Iris pigment epithelial cell (primary cell): Measurements from ENCODE around the gene FAM114A2.
"Not testable (repeated sequence)": the region's sequence is repeated elsewhere in the genome, so short reads cannot be mapped to it uniquely, and the experiment has no call there.

Source experiments
- DNase-seq: peaks from one replicate; pipeline ENCODE4 v3.0.0-alpha.2; 2011; ENCODE audit warnings: low read depth

FAM114A2 gene

DNA sequence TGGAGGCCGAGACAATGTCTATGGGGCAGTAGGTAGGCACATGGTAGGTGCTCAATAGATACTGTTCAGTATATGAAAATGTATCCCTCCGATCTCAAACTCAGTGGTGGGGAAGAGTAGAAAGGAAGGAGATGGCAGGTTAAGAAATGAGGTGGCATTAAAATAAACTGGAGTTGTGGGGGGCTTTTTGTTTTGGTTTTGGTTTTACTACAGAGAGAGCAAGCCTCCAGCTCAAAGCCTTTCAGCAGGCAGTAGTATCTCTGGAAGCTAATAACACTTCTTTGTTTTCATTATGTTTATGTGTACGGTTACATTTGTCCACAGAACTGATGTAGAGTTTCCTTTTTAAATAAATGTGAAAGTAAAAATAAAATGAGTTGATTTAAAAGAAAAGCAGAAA is 8.6 kb upstream of the FAM114A2 start:
- no peak for DNase-seq

DNA sequence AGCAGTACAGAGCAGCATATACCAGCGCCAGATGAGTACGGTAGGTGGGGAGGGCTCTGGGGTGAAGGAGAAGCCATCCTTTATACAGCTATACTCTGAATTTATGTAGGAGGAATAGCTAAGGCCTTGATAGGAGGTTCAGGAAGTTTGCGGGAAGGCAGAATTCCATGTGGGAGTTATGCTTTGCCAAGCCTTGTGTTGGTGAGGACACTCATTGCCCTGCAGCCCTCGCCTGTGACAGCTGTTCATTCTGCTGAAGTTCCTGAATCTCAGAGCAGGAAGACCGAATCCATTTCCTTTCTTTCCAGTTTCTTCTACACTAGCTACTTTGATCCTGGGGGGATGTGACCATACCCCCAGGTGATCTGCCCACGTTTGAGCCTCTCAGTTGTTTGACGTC is 7.8 kb upstream of the FAM114A2 start:
- DNase-seq: no peak

DNA sequence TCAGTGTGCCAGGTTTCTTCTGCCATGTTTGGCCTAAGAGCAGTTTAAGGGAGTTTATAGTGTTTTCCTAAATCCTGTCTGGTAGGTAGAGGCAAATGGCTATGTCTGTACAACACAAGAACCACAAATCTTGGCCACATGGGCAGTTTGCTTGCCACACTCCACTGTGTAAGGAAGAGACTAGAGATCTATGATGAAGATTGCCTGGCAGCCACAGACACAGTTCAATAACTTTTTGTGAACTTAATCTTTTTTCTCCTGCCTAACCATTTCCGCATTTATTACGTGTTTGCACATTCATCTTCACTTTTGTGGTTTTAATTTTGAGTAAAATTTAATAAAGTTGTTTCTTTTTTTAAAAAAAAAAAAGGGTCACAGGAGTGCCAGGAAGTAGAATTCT is 5.9 kb upstream of the FAM114A2 start:
- DNase-seq: no peak

DNA sequence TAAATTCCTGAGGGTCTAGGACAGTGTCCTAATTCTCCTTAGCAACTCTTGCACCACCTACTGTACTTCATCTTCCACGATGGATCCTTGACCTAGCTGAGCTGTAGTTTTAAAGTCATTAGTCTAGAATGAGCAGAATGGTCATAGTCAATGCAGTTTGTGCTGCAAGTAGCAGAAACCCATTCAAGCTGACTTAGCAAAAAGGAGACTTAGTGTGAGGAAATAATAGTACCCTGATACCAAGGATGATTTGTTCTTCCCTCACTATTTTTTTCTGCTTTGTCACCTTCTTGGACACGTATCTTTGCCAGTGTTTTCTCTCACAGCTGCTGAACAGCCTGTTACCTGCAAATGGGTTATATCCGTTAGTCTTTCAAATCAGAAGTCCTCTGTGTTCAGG is 5.4 kb upstream of the FAM114A2 start:
- no peak for DNase-seq

DNA sequence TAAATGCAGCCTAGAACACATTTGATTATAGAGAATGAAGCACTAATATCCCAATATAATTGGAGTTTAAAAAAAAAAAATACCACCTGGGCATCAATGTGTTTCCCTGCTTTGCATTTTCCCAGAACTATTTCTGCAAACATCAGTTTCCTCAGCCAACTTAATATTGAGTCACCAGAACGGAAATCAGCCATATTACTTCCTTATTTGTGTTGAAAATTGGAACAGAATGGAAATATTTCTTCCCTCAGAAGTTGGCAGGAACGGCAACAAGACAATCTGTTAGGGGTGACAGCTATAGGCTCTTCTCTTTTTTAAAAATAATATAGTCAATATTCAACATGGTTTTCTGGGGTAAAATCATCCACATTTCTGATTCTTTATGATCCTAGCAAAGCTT is 4.1 kb upstream of the FAM114A2 start:
- peak; percentile 12 for DNase-seq

DNA sequence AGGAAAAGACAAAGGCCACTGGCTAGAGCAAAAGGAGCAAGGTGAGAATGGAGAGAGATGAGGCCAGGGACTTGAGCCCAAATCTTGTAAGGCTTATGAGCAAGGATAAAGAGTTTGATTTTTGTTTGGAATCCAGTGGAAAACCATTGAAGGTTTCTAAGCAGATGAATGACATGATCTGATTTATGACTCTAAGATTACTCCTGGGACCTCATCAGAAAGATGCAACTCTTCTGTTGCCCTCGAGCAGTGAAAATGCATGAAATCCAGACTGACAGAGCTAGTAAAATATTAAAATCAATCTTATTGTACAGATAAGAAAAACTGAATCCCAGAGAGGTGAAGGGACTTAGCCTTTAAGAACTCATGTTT is 734 bp upstream of the FAM114A2 start:
- no peak for DNase-seq

DNA sequence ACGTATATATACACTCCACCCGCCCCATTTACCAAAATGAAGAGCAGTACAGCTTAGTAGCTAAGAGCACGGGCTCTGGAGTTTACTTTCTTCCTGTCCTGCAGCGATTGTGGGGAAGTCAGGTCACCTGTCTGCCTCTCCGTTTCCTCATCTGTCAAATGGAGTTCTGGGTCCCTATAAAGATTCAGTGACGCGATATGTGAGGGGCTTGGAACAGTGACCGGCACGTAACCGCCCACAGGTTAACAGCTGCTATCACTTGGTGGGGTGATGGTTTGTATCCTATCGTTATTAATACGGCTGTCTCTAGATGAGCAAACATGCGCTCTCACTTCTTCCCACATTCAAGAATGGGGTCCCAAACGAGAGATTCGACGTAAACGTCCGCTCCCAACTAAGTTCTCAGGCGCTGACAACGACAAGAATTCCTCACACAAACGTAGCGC is 426 bp downstream of the FAM114A2 start:
- no peak for DNase-seq

DNA sequence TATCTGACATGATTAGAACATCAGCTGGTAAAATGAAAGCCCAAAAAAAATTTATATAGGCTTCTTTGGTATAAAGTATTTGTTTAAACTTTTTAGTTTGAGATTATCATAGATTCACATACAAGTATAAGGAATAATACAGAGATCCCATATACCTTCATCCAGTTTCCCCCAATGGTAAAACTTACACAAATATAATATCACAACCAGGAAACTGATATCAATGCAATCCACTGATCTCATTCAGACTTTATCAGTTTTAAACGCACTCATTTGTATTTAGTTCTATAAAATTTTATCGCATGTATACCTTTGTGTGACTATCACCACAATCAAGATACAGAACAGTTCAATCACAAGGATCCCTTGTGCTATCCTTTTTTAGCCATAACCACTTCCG is 3.8 kb downstream of the FAM114A2 start:
- DNase-seq: no peak

DNA sequence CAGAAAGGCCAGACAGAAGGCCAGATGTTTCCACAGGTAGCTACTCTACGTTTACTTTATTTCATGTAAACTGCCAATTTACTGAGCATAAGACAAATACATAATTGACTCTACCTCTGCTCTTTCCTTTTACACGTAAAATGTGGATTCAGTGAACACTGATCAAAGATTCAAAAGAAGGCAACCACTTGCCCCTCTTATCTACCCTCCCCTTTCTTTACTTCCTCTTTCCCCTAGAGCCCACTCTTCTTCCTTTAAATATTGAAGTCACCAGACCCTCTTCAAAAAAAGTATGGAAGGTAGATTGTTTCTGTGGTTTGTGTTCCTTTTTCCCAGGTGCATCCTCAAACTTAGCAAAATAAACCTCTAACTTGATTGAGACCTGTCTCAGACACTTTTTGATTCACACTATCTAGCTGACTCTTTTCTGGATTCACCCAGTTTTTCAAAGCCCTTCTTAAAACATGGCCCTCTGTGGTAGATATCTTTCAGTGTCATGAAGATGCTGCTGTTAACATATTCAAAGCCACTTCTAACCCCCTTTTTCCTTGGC is 6.7 kb downstream of the FAM114A2 start:
- DNase-seq: no peak

DNA sequence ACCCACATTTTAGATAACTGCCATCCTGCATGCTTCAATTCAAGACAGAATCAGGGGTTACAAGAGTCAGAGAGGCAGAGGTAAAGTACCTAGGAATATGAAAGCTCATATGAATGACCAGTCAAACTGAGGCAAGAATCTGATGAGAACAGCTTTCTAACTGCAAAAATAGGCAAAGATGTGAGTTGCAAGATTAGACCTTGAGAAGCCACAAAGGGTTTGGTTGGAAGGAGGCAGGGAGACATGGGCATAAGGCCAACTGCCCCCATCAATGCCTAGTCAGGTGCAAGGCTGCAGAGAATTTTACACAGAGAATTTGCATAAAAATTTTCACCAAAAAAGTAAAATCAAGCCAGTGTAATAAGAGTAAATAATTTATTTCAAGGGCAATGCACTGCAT is 12.8 kb downstream of the FAM114A2 start:
- DNase-seq: no peak

DNA sequence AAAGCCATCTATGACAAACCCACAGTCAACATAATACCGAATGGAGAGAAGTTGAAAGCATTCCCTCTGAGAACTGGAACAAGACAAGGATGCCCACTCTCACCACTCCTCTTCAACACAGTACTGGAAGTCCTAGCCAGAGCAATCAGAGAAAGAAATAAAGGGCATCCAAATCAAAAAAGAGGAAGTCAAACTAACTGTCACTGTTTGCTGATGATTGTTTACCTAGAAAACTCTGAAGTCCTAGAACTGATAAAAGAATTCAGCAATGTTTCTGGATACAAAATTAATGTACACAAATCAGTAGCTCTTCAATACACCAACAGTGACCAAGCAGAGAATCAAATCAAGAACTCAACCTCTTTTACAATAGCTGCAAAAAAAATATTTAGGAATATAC is 19.8 kb downstream of the FAM114A2 start:
- not testable (repeated sequence) for DNase-seq

DNA sequence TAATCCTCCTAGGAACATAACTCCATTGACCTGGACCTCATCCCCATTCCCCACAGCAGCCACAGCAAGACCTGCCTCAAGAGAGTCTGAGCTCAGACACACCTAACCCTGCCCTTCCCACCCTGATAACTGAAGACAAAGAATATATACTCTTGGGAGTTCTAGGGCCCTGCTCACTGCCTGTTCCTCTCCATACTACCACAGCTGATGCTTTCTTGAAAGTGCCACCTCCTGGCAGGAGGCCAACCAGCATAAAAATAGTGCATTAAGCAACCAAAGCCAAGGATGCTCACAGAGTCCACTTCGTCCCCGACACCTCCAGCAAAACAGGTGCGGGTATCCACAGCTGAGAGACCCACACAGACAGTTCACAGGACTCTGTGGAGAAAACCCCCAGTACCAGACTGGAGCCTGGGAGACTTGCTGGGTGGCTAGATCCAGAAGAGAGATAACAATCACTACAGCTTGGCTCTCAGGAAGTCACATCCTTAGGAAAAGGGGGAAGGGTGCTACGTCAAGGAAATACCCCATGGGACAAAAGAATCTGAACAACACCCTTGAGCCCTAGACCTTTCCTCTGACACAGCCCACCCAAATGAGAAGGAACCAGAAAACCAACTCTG is 23.5 kb downstream of the FAM114A2 start:
- no peak for DNase-seq

DNA sequence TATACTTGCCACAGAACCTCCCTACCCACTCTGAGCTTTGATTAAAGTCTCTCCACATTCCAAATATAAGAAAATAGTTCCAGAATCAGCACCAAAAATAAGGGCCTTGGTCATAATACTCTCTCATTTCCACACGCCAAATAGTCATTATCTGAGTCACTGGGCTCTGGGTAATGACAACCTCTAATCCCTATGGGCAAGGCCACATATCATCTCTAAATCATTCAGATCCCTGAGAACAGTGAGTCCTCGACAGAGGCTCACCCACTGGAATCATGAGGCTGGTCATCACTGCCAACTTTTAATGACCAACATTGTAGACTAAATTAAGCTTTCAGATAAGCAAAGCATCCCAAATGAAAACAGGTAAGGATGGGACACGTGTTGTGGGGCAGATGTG is 28.1 kb downstream of the FAM114A2 start:
- peak; percentile 7 for DNase-seq

DNA sequence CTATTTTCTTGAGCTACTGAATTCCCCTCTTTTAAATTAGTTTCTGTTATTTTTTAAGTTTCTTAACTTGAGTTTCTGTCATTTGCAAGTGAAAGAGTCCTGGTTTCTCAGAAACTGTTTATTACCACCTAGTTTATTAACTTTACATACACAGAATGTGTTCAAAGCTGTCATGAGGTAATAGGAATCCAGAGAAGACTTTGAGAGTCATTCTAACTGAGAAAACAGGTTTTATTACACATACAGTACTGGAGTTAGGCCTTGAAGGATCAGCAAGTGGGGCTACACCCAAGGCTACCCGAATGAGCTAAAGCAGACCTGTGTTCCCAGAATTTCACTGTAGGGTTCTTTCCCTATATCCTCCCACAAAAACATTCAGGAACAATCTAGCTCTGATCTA is 33.1 kb downstream of the FAM114A2 start:
- DNase-seq: no peak

DNA sequence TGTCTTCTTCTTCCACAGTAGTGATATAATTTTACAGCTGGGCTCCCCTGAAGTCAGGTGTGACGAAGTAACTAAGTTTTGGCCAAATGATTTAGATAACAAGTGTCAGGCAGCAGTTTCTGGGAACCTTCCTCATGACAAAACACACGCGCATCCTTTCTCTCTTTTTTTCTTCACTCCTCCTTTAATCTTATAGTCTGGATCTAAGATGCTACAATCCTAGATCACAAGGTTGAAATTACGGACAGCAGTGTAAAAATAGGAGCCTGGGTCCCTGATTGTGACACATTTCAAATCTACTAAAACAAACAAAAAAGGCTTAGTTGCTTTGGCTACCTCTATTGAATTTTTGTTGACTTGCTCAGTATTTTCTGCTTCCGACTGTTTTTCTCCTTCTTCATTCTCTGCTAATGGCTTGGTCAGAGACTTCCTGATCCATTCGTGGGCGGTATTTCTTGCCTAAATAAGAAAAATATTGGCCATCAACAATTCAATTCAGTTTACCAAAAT is 36.1 kb downstream of the FAM114A2 start:
- DNase-seq: no peak

DNA sequence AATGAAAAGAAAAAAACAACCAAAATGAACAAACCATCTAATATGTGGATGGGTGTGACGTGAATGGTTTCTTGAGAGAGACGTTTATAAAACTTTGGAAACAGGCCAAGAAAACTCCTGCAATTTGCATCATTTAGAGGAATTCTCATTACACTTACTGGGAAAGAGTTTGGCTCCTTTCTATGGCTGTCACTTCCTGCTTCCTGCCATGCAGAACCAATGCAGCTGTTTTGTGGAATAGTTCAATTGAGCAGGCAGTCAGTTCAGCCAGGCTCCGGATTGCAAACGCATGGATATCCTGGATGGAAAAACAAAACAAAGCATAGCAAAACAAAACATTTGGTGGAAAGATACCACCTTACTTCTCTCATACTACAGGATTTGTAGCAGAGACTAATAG is 36.6 kb downstream of the FAM114A2 start:
- no peak for DNase-seq

DNA sequence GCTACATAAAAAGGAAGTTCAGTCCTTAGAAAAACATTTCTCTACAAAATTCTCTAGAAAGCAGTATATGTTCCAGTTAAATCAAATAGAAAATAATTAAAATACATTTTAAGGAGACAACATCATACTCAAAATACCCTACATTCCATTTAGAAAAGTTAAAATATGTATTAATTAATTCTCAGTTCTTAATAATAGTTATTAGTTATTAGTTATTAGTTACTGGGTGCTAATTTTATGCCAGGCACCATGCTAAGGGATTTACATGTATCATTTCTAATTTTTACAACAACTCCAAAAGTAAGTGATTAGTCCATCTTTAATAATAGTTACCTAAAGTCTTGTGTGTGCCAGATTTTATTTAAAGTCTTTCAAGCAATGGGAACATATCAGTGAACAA is 38.0 kb downstream of the FAM114A2 start:
- DNase-seq: no peak

DNA sequence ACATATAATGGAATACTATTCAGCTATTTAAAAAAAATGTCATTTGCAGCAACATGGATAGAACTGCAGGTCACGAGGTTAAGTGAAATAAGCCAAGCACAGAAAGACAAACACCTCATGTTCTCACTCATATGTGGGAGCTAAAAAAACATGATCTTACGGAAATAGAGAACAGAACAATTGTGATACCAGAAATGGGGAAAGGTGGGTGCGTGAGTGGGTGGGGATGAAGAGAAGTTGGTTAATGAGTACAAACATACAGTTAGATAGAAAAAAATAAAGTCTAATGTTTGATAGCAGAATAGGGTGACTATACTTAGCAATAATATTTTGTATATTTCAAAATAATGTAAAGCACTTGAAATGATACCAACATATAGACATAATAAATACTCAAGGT is 38.7 kb downstream of the FAM114A2 start:
- no peak for DNase-seq

DNA sequence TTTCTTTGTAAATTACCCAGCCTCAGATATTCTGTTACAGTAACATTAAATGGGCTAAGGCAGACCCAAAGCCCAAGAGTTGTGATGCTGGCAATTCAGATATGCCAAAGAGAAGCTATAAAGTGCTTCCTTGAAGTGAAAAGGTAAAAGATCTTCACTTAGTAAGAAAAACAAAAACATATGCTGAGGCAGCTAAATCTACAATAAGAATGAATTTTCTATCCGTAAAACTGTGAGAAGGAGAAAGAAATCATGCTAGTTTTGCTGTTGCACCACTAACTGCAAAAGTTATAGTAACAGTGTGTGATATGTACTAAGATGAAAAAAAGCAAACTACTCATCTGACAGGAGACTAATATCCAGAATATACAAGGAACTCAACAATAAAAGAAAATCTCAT is 39.9 kb downstream of the FAM114A2 start:
- no peak for DNase-seq

DNA sequence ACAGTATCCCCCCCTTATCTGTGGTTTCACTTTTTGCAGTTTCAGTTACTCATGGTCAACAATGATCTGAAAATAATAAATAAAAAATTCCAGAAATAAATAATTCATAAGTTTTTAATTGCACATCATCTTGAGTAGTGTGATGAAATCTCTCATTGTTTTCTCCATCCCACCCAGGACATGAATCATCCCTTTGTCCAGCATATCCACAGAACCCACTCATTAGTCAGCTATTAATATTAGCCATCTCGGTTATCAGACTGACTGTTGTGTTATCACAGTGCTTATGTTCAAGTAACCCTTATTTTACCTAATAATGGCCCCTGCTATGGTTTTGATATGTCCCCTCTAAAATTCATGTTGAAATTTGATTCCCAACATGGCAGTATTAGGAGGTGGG is 40.7 kb downstream of the FAM114A2 start:
- peak; percentile 9 for DNase-seq

DNA sequence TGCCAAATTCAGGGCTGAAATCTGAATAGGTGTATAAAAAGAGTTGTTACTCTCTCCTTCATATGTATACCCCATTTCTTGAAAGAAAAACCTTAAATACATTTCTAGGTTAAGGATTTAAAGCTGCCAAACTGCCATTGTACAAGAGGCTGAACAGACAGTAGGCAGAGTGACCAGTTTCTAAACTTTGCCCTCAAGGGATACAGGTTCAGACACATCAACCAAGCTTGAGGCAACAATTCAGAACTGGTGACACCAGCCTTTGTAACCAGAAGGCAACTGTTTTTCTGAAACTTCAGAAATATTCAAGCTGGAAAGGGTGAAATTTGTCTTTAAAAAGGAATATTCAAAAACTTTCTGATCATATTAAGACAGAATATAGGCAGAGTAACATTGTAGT is 47.5 kb downstream of the FAM114A2 start:
- no peak for DNase-seq

DNA sequence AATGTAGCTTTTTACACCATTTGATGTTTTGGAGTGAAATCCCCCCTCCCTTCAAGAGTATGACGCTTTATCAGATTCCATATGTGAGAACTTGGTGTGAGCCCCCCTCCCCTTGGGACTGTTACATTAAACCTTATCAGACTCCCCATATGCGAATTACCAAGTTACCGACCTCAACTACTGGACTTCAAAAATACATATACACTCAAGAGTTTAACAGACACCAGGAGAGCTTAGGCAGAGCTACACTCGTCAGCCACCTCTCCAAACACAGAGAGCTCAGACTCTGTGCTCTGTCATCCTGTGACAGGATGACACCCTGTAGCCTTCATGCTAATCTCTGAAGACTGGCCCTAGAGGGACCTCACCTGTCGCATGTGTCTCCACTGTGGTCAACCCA is 50.2 kb downstream of the FAM114A2 start:
- no peak for DNase-seq

DNA sequence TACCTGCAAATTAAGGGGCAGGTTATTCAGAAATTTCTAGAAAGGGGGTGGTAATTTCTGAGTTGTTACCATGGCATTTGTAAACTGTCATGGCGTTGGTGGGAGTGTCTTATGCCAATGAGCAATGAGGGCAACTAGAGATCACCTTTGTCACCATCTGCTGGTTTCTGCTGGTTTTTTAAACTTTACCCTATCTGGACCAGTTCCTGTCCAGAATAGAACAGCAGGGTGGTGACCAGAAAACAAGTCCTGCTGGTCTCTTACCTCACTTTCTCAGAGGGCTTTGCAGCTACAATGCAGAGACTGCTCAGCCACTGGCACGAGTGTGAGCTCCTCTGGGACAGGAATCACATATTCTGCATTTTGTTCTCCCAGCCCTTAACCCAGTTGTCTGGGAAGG is 51.4 kb downstream of the FAM114A2 start:
- no peak for DNase-seq

DNA sequence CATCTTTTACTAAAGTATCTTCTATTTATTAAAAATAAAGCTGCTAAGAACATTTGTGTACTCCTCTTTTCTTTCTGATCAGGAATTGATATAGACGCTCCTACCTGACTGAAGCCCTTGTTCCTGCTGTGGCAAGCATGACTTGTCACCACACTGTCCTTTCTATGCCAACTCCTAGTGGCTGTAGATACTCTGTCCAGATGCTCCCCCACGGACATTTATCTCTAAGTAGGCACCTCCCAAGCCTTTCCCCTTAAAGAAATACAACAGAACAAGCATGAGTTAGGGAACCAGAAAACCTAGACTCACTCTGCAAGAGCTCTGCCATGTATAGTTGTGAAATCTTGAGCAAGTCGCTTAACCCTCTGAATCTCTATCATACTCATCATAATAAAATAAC is 53.2 kb downstream of the FAM114A2 start:
- DNase-seq: no peak
